DND-41 (cell line): ENCODE results near the gene ADAMTS3.

Experiments used
- ATAC-seq: fragments of 200-7000 bp; cut with Tn5 transposase; 3 replicates; pipeline ENCODE4 v1.9.1; 2021; ENCODE audit warnings: low read depth; ENCODE audit not compliant: insufficient read depth
- DNase-seq: peaks from one replicate; pipeline ENCODE4 v3.0.0-alpha.2; 2020
- H2AFZ ChIP-seq: 2 replicates; pipeline ENCODE4 v1.6.0; 2012; ENCODE audit warnings: low read depth, low read length
- H3K27ac ChIP-seq: 2 replicates; pipeline ENCODE4 v1.5.1; 2012; ENCODE audit warnings: low read length, inconsistent platforms
- H3K27me3 ChIP-seq: fragments of 200-600 bp; sonication (generic); 2 replicates; pipeline ENCODE4 v1.6.0; 2012; ENCODE audit warnings: low read length, mild to moderate bottlenecking, inconsistent platforms; ENCODE audit not compliant: insufficient read depth, poor library complexity
- H3K36me3 ChIP-seq: 2 replicates; pipeline ENCODE4 v1.5.1; 2012; ENCODE audit warnings: low read length, inconsistent platforms; ENCODE audit not compliant: insufficient read depth
- H3K4me1 ChIP-seq: 2 replicates; pipeline ENCODE4 v1.5.1; 2012; ENCODE audit warnings: mild to moderate bottlenecking, low read length; ENCODE audit not compliant: insufficient read depth
- H3K4me2 ChIP-seq: 2 replicates; pipeline ENCODE4 v1.6.0; 2012; ENCODE audit warnings: mild to moderate bottlenecking, moderate library complexity, low read length, inconsistent platforms; ENCODE audit not compliant: insufficient read depth
- H3K4me3 ChIP-seq, 2 experiments: fragments of 200-600 bp in 1 of 2; shearing (Covaris generic) in 1 of 2; 2 replicates each; pipeline ENCODE4 v1.5.1; 2012 to 2016; ENCODE audit warnings: inconsistent platforms in 2 of 2, low read length in 2 of 2, mild to moderate bottlenecking in 2 of 2, low read depth in 1 of 2, moderate library complexity in 1 of 2
- H3K79me2 ChIP-seq: 2 replicates; pipeline ENCODE4 v1.6.0; 2012; ENCODE audit warnings: low read length, inconsistent platforms; ENCODE audit not compliant: insufficient read depth
- H3K9ac ChIP-seq: 2 replicates; pipeline ENCODE4 v1.6.0; 2012; ENCODE audit warnings: low read depth, mild to moderate bottlenecking, inconsistent platforms, low read length, moderate library complexity
- H3K9me3 ChIP-seq: 2 replicates; pipeline ENCODE4 v1.5.1; 2012; ENCODE audit warnings: low read length, moderate library complexity, mild to moderate bottlenecking, inconsistent platforms; ENCODE audit not compliant: insufficient read depth, severe bottlenecking
- H4K20me1 ChIP-seq: 2 replicates; pipeline ENCODE4 v1.6.0; 2012; ENCODE audit warnings: low read length; ENCODE audit not compliant: insufficient read depth
- EZH2 ChIP-seq: IDR thresholded peaks from 3 replicates; pipeline ENCODE4 v1.6.1; 2012; ENCODE audit warnings: borderline replicate concordance, low read depth, mild to moderate bottlenecking, moderate library complexity, low read length, inconsistent platforms; ENCODE audit not compliant: severe bottlenecking
- TF ChIP-seq, protein P1 (sequence below): IDR thresholded peaks from 2 replicates; pipeline ENCODE4 v1.5.1; 2012; ENCODE audit warnings: borderline replicate concordance, low read length, moderate library complexity, mild to moderate bottlenecking; ENCODE audit not compliant: poor library complexity, severe bottlenecking; ENCODE audit errors: extremely low read depth

ADAMTS3 gene

DNA sequence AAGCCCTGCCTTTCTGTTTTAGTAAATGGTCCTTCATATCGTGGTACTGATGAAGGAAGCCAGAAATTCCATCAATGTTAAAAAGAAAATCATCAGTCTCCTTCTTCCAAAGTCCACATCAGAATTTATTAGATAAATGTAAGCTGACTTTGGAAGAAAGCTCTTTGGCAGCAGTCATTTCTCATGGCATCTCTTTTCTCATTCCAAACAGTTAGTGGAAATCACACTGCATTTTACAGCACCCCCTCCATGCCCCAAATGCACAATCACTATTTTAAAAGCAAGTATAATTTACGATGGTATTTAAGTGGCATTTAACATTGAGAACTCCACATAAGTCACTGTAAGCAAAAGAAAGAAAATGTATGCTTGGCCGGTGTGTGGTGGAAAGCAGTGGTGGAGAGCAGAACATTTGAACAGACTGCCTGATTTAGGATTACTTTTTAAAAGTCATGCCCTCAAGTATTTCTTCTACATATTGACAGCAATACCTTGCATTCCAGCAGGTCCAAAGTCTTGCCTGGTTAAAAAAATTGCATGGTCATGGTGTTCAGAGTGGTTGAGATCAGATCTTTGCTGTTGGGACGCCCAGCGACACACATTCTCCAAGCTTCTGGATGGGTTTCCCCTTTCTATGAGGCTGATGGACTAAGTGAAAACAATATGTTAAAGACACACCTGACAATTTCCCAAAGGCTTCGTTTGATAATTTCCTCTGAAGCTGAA lies 248.6 kb downstream of the ADAMTS3 start:
- H3K4me3 ChIP-seq: no peak overlapping the region
- no peak overlapping the region for H3K4me2 ChIP-seq
- H3K27me3 ChIP-seq: no peaks in the 10 kb centered on the region
- no peak for DNase-seq
- no peaks in the 10 kb centered on the region for H3K9me3 ChIP-seq
- TF ChIP-seq, protein P1, sequence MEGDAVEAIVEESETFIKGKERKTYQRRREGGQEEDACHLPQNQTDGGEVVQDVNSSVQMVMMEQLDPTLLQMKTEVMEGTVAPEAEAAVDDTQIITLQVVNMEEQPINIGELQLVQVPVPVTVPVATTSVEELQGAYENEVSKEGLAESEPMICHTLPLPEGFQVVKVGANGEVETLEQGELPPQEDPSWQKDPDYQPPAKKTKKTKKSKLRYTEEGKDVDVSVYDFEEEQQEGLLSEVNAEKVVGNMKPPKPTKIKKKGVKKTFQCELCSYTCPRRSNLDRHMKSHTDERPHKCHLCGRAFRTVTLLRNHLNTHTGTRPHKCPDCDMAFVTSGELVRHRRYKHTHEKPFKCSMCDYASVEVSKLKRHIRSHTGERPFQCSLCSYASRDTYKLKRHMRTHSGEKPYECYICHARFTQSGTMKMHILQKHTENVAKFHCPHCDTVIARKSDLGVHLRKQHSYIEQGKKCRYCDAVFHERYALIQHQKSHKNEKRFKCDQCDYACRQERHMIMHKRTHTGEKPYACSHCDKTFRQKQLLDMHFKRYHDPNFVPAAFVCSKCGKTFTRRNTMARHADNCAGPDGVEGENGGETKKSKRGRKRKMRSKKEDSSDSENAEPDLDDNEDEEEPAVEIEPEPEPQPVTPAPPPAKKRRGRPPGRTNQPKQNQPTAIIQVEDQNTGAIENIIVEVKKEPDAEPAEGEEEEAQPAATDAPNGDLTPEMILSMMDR: no peak
- no peak for TF ChIP-seq EZH2
- H3K27ac ChIP-seq: no peak overlapping the region
- no peak overlapping the region for H2AFZ ChIP-seq
- H3K4me1 ChIP-seq: no peaks in the 10 kb centered on the region
- H3K9ac ChIP-seq: no peak overlapping the region
- H3K79me2 ChIP-seq: no peaks in the 10 kb centered on the region
- no peaks in the 10 kb centered on the region for H3K36me3 ChIP-seq
- no peak for ATAC-seq
- no peaks in the 10 kb centered on the region for H4K20me1 ChIP-seq

DNA sequence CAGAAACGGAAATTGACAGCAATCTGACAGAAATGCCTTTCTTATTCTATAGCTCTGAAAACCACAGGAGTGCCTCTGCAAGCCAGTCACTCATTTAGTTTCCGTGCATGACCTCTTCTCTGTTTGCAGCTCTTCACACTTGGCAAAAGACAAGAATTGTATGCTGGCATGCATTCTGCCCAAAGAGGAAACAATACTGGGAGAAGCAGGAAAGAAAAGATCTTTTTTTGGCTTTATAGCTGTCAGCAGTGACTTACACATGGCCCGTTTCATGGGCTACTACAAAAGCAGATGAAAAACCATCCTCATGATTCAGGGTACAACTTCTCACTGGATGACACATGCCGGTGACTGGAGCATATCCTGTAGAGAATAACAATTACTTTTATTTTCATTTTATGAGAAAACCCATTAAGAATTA lies 249.4 kb downstream of the ADAMTS3 start:
- H3K4me1 ChIP-seq: no peaks in the 10 kb centered on the region
- no peak overlapping the region for H3K4me3 ChIP-seq
- H4K20me1 ChIP-seq: no peaks in the 10 kb centered on the region
- no peak overlapping the region for H3K4me2 ChIP-seq
- no peak for DNase-seq
- H3K36me3 ChIP-seq: no peaks in the 10 kb centered on the region
- H2AFZ ChIP-seq: no peak overlapping the region
- no peak overlapping the region for H3K9ac ChIP-seq
- TF ChIP-seq, protein P1: no peak
- TF ChIP-seq EZH2: no peak
- H3K27me3 ChIP-seq: no peaks in the 10 kb centered on the region
- no peak overlapping the region for H3K27ac ChIP-seq
- H3K9me3 ChIP-seq: no peaks in the 10 kb centered on the region
- H3K79me2 ChIP-seq: no peaks in the 10 kb centered on the region
- ATAC-seq: no peak

DNA sequence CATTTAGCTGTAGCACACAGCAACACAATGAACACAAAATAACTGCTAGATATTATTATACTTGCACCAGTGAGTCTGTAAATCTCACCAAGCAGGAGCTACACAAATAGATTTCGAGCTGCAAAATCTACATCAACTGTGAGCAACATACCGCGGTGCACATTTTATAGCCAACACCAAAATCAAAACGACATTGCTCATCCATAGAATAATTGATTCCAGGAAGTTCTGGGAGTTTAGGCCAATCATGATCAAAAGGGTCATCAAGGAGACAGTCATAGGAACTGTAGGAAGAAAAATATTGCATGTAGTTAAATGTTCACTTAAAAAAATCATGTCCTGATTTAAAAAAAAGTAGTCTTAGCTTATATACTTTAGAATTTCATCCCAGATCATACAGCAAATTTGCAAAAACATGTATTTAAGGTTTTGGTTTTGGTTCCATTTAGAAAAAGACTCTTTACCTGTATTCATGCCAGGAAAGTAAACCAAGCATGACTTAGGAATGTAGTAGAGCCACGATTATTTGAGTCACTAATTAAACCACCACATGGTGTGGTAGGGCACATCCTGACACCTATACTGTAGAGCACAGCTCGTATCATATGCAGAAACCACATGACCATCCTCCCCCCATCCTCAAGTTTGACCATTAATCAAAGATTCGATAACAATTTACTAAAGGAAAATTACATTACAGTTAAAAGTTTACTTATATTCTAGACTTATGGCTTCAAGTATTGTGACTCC lies 250.4 kb downstream of the ADAMTS3 start:
- Histone ChIP-seq H3K9me3 (no peaks in the 10 kb centered on the region), H3K27ac (no peak overlapping the region), H4K20me1 (no peaks in the 10 kb centered on the region), H3K4me2 (no peak overlapping the region), H2AFZ (no peak overlapping the region), H3K36me3 (no peaks in the 10 kb centered on the region), H3K9ac (no peak overlapping the region), H3K79me2 (no peaks in the 10 kb centered on the region), H3K4me1 (no peaks in the 10 kb centered on the region), H3K4me3 (no peak overlapping the region), H3K27me3 (no peaks in the 10 kb centered on the region)
- no peak for ATAC-seq
- no peak for DNase-seq
- TF ChIP-seq, protein P1: no peak
- no peak for TF ChIP-seq EZH2
